Left lung (tissue), 10 donors: Measurements from ENCODE around the gene FCN1. TPM values are rescaled to one million over a fixed set of nuclear protein-coding genes. Genes with fewer than 3 reads are reported as not detected.
A peak's percentile ranks its signal among the peaks of the same experiment; 100 is the strongest.

Experiments
- ATAC-seq: fragments of 200-7000 bp; cut with Tn5 transposase; one replicate; pipeline ENCODE4 v1.9.1; 2020; ENCODE audit warnings: moderate library complexity
- DNase-seq, 4 donors: peaks; one replicate each; pipeline ENCODE4 v3.0.0-alpha.2; 2013 to 2020
- H3K27ac ChIP-seq, 2 donors: fragments of 200-600 bp; sonication (generic) in 1 of 2; one replicate each; pipeline versions ENCODE4 v1.5.0 to v1.8.0; 2020 to 2021
- H3K27me3 ChIP-seq, 2 donors: fragments of 200-600 bp; sonication (generic) in 1 of 2; one replicate each; pipeline versions ENCODE4 v1.5.0 to v1.8.0; 2020 to 2021
- H3K36me3 ChIP-seq, 2 donors: fragments of 200-600 bp; sonication (generic) in 1 of 2; one replicate each; pipeline versions ENCODE4 v1.5.0 to v1.8.0; 2020 to 2021
- H3K4me1 ChIP-seq, 2 donors: fragments of 200-600 bp; one replicate each; pipeline ENCODE4 v1.8.0; 2021
- H3K4me3 ChIP-seq, 2 donors: fragments of 200-600 bp; sonication (generic) in 1 of 2; one replicate each; pipeline versions ENCODE4 v1.5.0 to v1.8.0; 2020 to 2021; ENCODE audit warnings: mild to moderate bottlenecking in 1 of 2
- H3K9me3 ChIP-seq, 2 donors: fragments of 200-600 bp; sonication (generic) in 1 of 2; one replicate each; pipeline versions ENCODE4 v1.5.0 to v1.8.0; 2020 to 2021
- CTCF ChIP-seq, 2 donors: fragments of 200-600 bp; sonication (generic) in 1 of 2; IDR thresholded peaks; one replicate each; pipeline versions ENCODE4 v1.5.0 to v1.8.0; 2021; ENCODE audit warnings: antibody characterized with exemption in 2 of 2
- intact Hi-C, 2 donors: fragments of 100-400 bp; cut with DNase I; formaldehyde crosslinking; loops; one replicate each; pipeline versions ENCODE4 v1.11.2 to v1.14.2; 2022
- polyA plus RNA-seq, 6 donors: library from polyadenylated mRNA; unstranded; fragments of 120-200 nt; gene quantifications; one replicate each; pipeline ENCODE4 v1.2.1, GENCODE V29; 2013; ENCODE audit not compliant: insufficient read length in 6 of 6
- total RNA-seq, 2 donors: library from RNA; stranded (reverse); fragmentation: NEBNext Ultra II Directional; extraction: Animal tissue kit (Norgen Biotek cat#: 25700); gene quantifications; one replicate each; pipeline ENCODE4 v1.2.1, GENCODE V29; 2021
- donor health status: DM: no; HTN: yes; CAD: no.
- donor health status: DM: no; HTN: no; CAD: no.

Gene FCN1
- total and polyA plus RNA-seq, 8 donors = 3.4 to 72.1 (median 5.7) TPM

GRCh38 chr9:134880484-134881312, 37.0 kb downstream of the FCN1 start, which contains the start of gene FCN2:
TSS of gene FCN2 (plus strand) at chr9:134880810. CDS start at chr9:134880822, 12 bp downstream.
- Histone ChIP-seq H3K4me1 (peaks cover 0 to 2% of the 10 kb centered on the region in 2 donors), H3K27ac (no peak within 1 kb of the TSS), H3K27me3 (peaks cover 0 to 21% of the 10 kb centered on the region in 2 donors), H3K9me3 (no peaks in the 10 kb centered on the region), H3K4me3 (no peak within 1 kb of the TSS), H3K36me3 (no peaks in the 10 kb centered on the region)
- TF ChIP-seq CTCF (IDR thresholded peaks at IDR 0.05) = no peak
- intact Hi-C loops = no loop called here
- DNase-seq (peak in 1 of 4 donors; percentile 59), ATAC-seq (no peak)

- H3K27ac ChIP-seq = no peak overlapping the region
- intact Hi-C loops = no loop called here
- no peak overlapping the region for H3K4me3 ChIP-seq
- no peaks in the 10 kb centered on the region for H3K36me3 ChIP-seq
- no peak for TF ChIP-seq CTCF (IDR thresholded peaks at IDR 0.05)
- peaks cover 0 to 5% of the 10 kb centered on the region in 2 donors for H3K4me1 ChIP-seq
- H3K9me3 ChIP-seq = no peaks in the 10 kb centered on the region
- DNase-seq = peak in 1 of 4 donors; percentile 50
- ATAC-seq = no peak
- H3K27me3 ChIP-seq = peaks cover 0 to 21% of the 10 kb centered on the region in 2 donors
Observed at GRCh38 chr9:134879664-134880483, 37.8 kb downstream of the FCN1 start.

GRCh38 chr9:134877541-134877940, 40.2 kb downstream of the FCN1 start:
- intact Hi-C loops = no loop called here
- no peak for TF ChIP-seq CTCF (IDR thresholded peaks at IDR 0.05)
- Histone ChIP-seq H3K9me3 (no peaks in the 10 kb centered on the region), H3K27ac (no peak overlapping the region), H3K27me3 (peaks cover 0 to 21% of the 10 kb centered on the region in 2 donors), H3K36me3 (no peaks in the 10 kb centered on the region), H3K4me1 (peaks cover 0 to 5% of the 10 kb centered on the region in 2 donors), H3K4me3 (no peak overlapping the region)
- no peak for ATAC-seq
- DNase-seq = no peak

GRCh38 chr9:134875371-134875770, 42.3 kb downstream of the FCN1 start:
- no peak for TF ChIP-seq CTCF (IDR thresholded peaks at IDR 0.05)
- peak; percentile 10 for ATAC-seq
- Histone ChIP-seq H3K36me3 (no peaks in the 10 kb centered on the region), H3K4me3 (no peak overlapping the region), H3K27me3 (peaks cover 0 to 16% of the 10 kb centered on the region in 2 donors), H3K9me3 (no peaks in the 10 kb centered on the region), H3K27ac (no peak overlapping the region), H3K4me1 (peaks cover 5 to 6% of the 10 kb centered on the region in 2 donors)
- DNase-seq = no peak
- intact Hi-C loops = no loop called here
